ENCODE results near the gene TMEM53.
A peak's percentile ranks its signal among the peaks of the same experiment; 100 is the strongest.

TMEM53 gene

GRCh38 chr1:44631647-44632539 is 42.4 kb downstream of the TMEM53 start (continued):
- TF ChIP-seq PRDM10 (tag by site-specific recombination; IDR thresholded peaks at IDR 0.05), result peak; percentile 49; the same call in 1 of the 2 replicates
- no peak; the same call in 1 of the 2 replicates for TF ChIP-seq ZNF600 (tag by site-specific recombination; IDR thresholded peaks at IDR 0.05)
- 0 out of 2 replicates have a peak, but pooled peaks have one; percentile 33 for TF ChIP-seq ZSCAN4 (tag by site-specific recombination; IDR thresholded peaks at IDR 0.05)
- peak; percentile 78 for TF ChIP-seq ZNF423 (tag by site-specific recombination; IDR thresholded peaks at IDR 0.05)
- no peak for TF ChIP-seq ZNF19 (tag by site-specific recombination; IDR thresholded peaks at IDR 0.05; ENCODE audit: low read depth)
- TF ChIP-seq ZBTB1 (tag by site-specific recombination; IDR thresholded peaks at IDR 0.05), result 0 out of 2 replicates have a peak, but pooled peaks have one; percentile 67
- peak; percentile 75 for TF ChIP-seq SP7 (tag by site-specific recombination; IDR thresholded peaks at IDR 0.05)
- TF ChIP-seq OVOL3 (tag by site-specific recombination; IDR thresholded peaks at IDR 0.05), result no peak
- TF ChIP-seq AEBP2 (tag by site-specific recombination; IDR thresholded peaks at IDR 0.05; ENCODE audit: borderline replicate concordance), result peak; percentile 36; the same call in 1 of the 2 replicates
- TF ChIP-seq ZNF341 (tag by site-specific recombination; IDR thresholded peaks at IDR 0.05; ENCODE audit: low read depth), result peak; percentile 81
- no peak for TF ChIP-seq SCRT2 (tag by site-specific recombination; IDR thresholded peaks at IDR 0.05)
- TF ChIP-seq ZNF670 (tag by site-specific recombination; IDR thresholded peaks at IDR 0.05; ENCODE audit: low read depth), result no peak
- TF ChIP-seq ZNF16 (tag by site-specific recombination; IDR thresholded peaks at IDR 0.05; ENCODE audit: low read depth), result no peak
- TF ChIP-seq ZNF501 (tag by site-specific recombination; IDR thresholded peaks at IDR 0.05), result peak; percentile 68
- no peak for TF ChIP-seq ZNF521 (tag by site-specific recombination; IDR thresholded peaks at IDR 0.05)
- no peak for TF ChIP-seq ZNF768 (tag by site-specific recombination; IDR thresholded peaks at IDR 0.05)
- TF ChIP-seq ZNF169 (tag by site-specific recombination; IDR thresholded peaks at IDR 0.05), result no peak
- no peak for TF ChIP-seq ZNF354C (tag by site-specific recombination; IDR thresholded peaks at IDR 0.05; ENCODE audit: borderline replicate concordance, low read depth)
- no peak for TF ChIP-seq ZNF654 (tag by site-specific recombination; IDR thresholded peaks at IDR 0.05; ENCODE audit: low read depth)
- TF ChIP-seq ZNF658 (tag by site-specific recombination; IDR thresholded peaks at IDR 0.05), result no peak
- peak; percentile 88 for TF ChIP-seq ZXDB (tag by site-specific recombination; IDR thresholded peaks at IDR 0.05)
- no peak for TF ChIP-seq ZNF777 (tag by site-specific recombination; IDR thresholded peaks at IDR 0.05; ENCODE audit: borderline replicate concordance)
- TF ChIP-seq ZNF426 (tag by site-specific recombination; IDR thresholded peaks at IDR 0.05), result no peak
- TF ChIP-seq ZNF639 (tag by site-specific recombination; IDR thresholded peaks at IDR 0.05), result peak; percentile 73
- TF ChIP-seq ZNF2 (tag by site-specific recombination; IDR thresholded peaks at IDR 0.05), result no peak; the same call in 1 of the 2 replicates
- no peak for TF ChIP-seq ZNF292 (tag by site-specific recombination; IDR thresholded peaks at IDR 0.05; ENCODE audit: borderline replicate concordance, low read depth)
- TF ChIP-seq ZNF548 (tag by site-specific recombination; IDR thresholded peaks at IDR 0.05), result no peak
- TF ChIP-seq ZNF785 (tag by site-specific recombination; IDR thresholded peaks at IDR 0.05), result no peak; the same call in 1 of the 2 replicates
- 0 out of 2 replicates have a peak, but pooled peaks have one; percentile 46 for TF ChIP-seq ZSCAN18 (tag by site-specific recombination; IDR thresholded peaks at IDR 0.05)

Measured in HEK293 (cell line).